Spleen (tissue), 11 donors: ENCODE results near the gene PROSER3. TPM values are rescaled to one million over a fixed set of nuclear protein-coding genes. Genes with fewer than 3 reads are reported as not detected.

Experiments used
- DNase-seq: peaks from one replicate; pipeline ENCODE4 v3.0.0-alpha.2; 2020
- H3K27ac ChIP-seq, 8 donors: fragments of 200-600 bp; sonication (generic) in 7 of 8; 1 replicate in 4 of 8; 2 replicates in 4 of 8; pipeline versions ENCODE4 v1.5.0 to v1.8.0; 2016 to 2021; ENCODE audit warnings: inconsistent platforms in 4 of 8, mild to moderate bottlenecking in 4 of 8, moderate library complexity in 1 of 8
- H3K27me3 ChIP-seq, 7 donors: fragments of 200-600 bp; sonication (generic) in 6 of 7; replicated peaks in 1 of 7; 1 replicate in 4 of 7; 2 replicates in 3 of 7; pipeline versions ENCODE4 v1.5.0 to v1.8.0; 2016 to 2021; ENCODE audit warnings: inconsistent platforms in 3 of 7, mild to moderate bottlenecking in 1 of 7
- H3K36me3 ChIP-seq, 6 donors: fragments of 200-600 bp; sonication (generic) in 5 of 6; 1 replicate in 4 of 6; 2 replicates in 2 of 6; pipeline versions ENCODE4 v1.5.0 to v1.8.0; 2016 to 2021; ENCODE audit warnings: inconsistent platforms in 2 of 6
- H3K4me1 ChIP-seq, 6 donors: fragments of 200-600 bp; sonication (generic) in 5 of 6; 1 replicate in 3 of 6; 2 replicates in 3 of 6; pipeline versions ENCODE4 v1.5.0 to v1.8.0; 2016 to 2021; ENCODE audit warnings: inconsistent platforms in 3 of 6
- H3K4me3 ChIP-seq, 8 donors: fragments of 200-600 bp; sonication (generic) in 7 of 8; 1 replicate in 4 of 8; 2 replicates in 4 of 8; pipeline versions ENCODE4 v1.5.0 to v1.8.0; 2016 to 2021; ENCODE audit warnings: inconsistent platforms in 4 of 8, mild to moderate bottlenecking in 4 of 8, moderate library complexity in 2 of 8
- H3K9me3 ChIP-seq, 8 donors: fragments of 200-600 bp; sonication (generic) in 7 of 8; 1 replicate in 4 of 8; 2 replicates in 4 of 8; pipeline versions ENCODE4 v1.5.0 to v1.8.0; 2016 to 2021; ENCODE audit warnings: inconsistent platforms in 4 of 8
- CTCF ChIP-seq, 11 experiments: fragments of 200-600 bp in 7 of 11; fragments of 450-650 bp in 4 of 11; sonication (generic) in 4 of 11; IDR thresholded peaks in 8 of 11; conservative IDR thresholded peaks in 3 of 11; 1 replicate in 7 of 11; 2 replicates in 4 of 11; pipeline versions ENCODE4 v1.4.0 to v1.8.0; 2016 to 2021; ENCODE audit warnings: antibody characterized with exemption in 11 of 11, inconsistent platforms in 4 of 11, mild to moderate bottlenecking in 1 of 11
- POLR2A ChIP-seq, 3 donors: fragments of 450-650 bp; IDR thresholded peaks; one replicate each; pipeline ENCODE4 v1.5.1; 2017; ENCODE audit warnings: antibody characterized with exemption in 3 of 3, mild to moderate bottlenecking in 1 of 3
- POLR2AphosphoS5 ChIP-seq, 3 donors: sonication (generic); formaldehyde crosslinking; IDR thresholded peaks; one replicate each; pipeline ENCODE4 v1.5.1; 2017; ENCODE audit warnings: antibody characterized with exemption in 3 of 3
- WGBS, 5 donors: extraction: QIAGEN DNeasy Blood & Tissue Kit in 3 of 5; methylation state at CpG; one replicate each; pipeline versions ENCODE4 v1.1.5 to v1.1.7; 2013 to 2018; 5-methylcytosine and 5-hydroxymethylcytosine counted together
- intact Hi-C: fragments of 100-400 bp; cut with DNase I; formaldehyde crosslinking; loops from one replicate; pipeline ENCODE4 v1.15.0; 2023; ENCODE audit warnings: low total_unique reads
- polyA plus RNA-seq, 3 donors: library from polyadenylated mRNA; stranded (reverse); fragments of 200-250 nt; gene quantifications; one replicate each; pipeline ENCODE4 v1.2.1, GENCODE V29; 2013
- total RNA-seq, 7 donors: library from RNA; depleted of rRNA in 3 of 7; stranded (reverse); fragments of >200 nt in 3 of 7; fragmentation: NEBNext Ultra II Directional in 4 of 7; extraction: Animal tissue kit (Norgen Biotek cat#: 25700) in 4 of 7; gene quantifications; one replicate each; pipeline versions ENCODE4 v1.1.0 to v1.2.1, GENCODE V29; 2016 to 2021
- donor health status: healthy with polysubstance abuse.
- donor health status: DM: no; HTN: no; CAD: no; lungs with moderate emphysema.
- donor health status: DM: no; HTN: no; CAD: no.
- donor health status: Bipolar disorder and iron deficiency.
- donor health status: healthy.
- donor health status: DM: no; HTN: no; CAD: no.
- donor health status: DM: yes; HTN: yes; CAD: no.

Gene PROSER3
- total and polyA plus RNA-seq, 10 donors = 2.0 to 25.2 (median 14.8) TPM

DNA sequence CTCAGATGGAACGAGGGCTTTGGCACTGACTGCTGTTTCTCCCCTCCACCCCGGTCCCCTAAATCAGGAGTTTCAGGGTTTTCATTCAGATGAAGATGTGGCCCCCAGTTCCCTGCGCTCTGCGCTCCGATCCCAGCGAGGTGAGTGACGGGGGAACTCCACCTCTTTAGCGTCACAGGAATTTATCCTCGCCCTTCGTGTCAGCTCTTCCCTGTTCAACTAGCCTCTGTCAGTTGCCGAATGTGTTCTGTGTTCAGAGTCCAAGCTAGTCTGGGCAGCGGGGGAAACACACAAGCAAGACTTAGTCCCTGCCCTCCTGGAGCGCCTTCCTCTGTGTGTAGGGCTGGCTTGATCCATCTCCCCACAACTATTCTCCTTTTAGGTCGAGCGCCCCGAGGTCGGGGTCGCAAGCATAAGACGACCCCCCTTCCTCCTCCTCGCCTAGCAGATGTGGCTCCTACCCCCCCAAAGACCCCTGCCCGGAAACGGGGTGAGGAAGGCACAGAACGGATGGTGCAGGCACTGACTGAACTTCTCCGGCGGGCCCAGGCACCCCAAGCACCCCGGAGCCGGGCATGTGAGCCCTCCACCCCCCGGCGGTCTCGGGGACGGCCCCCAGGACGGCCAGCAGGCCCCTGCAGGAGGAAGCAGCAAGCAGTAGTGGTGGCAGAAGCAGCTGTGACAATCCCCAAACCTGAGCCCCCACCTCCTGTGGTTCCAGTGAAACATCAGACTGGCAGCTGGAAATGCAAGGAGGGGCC lies 38.4 kb upstream of the PROSER3 start:
- peak overlapping the region in 6 of 8 donors; percentile 75 to 97 (median 88) for H3K4me3 ChIP-seq
- intact Hi-C loops = loop anchor here (10.0 kb wide), 1 partner anchor 165 kb away; no protein-coding TSS in a partner anchor
- H3K4me1 ChIP-seq = peaks cover 29 to 76% (median 41%) of the 10 kb centered on the region in 6 donors
- H3K36me3 ChIP-seq = peaks cover 0 to 53% (median 46%) of the 10 kb centered on the region in 6 donors
- no peaks in the 10 kb centered on the region for H3K27me3 ChIP-seq
- TF ChIP-seq POLR2AphosphoS5 (IDR thresholded peaks at IDR 0.05) (no peak), CTCF (IDR thresholded peaks at IDR 0.05 in 8 of 11, conservative IDR thresholded peaks at IDR 0.05 in 3 of 11) (no peak)
- 88 to 94% (median 91%) methylated on average over 25 to 32 of the region's 32 CpGs for WGBS, 5 donors
- peak overlapping the region in 1 of 8 donors; percentile 97 for H3K27ac ChIP-seq
- no peaks in the 10 kb centered on the region for H3K9me3 ChIP-seq
- DNase-seq = peak; percentile 79

- TF ChIP-seq POLR2AphosphoS5 (IDR thresholded peaks at IDR 0.05) = no peak
- no peak for TF ChIP-seq CTCF (IDR thresholded peaks at IDR 0.05 in 8 of 11, conservative IDR thresholded peaks at IDR 0.05 in 3 of 11)
- TF ChIP-seq POLR2A (IDR thresholded peaks at IDR 0.05) = no peak
- no peaks in the 10 kb centered on the region for H3K9me3 ChIP-seq
- WGBS, 5 donors = 86 to 92% (median 88%) methylated on average over 9 of the region's 9 CpGs
- H3K27ac ChIP-seq = peak overlapping the region in 1 of 8 donors; percentile 97
- intact Hi-C loops = no loop called here
- H3K36me3 ChIP-seq = peaks cover 0 to 58% (median 52%) of the 10 kb centered on the region in 6 donors
- H3K4me3 ChIP-seq = peak overlapping the region in 1 of 8 donors; percentile 87
- H3K27me3 ChIP-seq = no peaks in the 10 kb centered on the region
- DNase-seq = no peak
- H3K4me1 ChIP-seq = peaks cover 26 to 70% (median 36%) of the 10 kb centered on the region in 6 donors
Observed at GRCh38 chr19:35720163-35720524, 37.8 kb upstream of the PROSER3 start.

DNA sequence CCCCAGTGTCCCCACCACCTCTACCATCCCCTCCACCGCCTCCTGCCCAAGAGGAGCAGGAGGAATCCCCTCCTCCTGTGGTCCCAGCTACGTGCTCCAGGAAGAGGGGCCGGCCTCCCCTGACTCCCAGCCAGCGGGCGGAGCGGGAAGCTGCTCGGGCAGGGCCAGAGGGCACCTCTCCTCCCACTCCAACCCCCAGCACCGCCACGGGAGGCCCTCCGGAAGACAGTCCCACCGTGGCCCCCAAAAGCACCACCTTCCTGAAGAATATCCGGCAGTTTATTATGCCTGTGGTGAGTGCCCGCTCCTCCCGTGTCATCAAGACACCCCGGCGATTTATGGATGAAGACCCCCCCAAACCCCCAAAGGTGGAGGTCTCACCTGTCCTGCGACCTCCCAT lies 37.3 kb upstream of the PROSER3 start:
- H3K36me3 ChIP-seq = peaks cover 0 to 63% (median 57%) of the 10 kb centered on the region in 6 donors
- DNase-seq = no peak
- H3K27me3 ChIP-seq = no peaks in the 10 kb centered on the region
- intact Hi-C loops = no loop called here
- H3K4me3 ChIP-seq = no peak overlapping the region
- no peak for TF ChIP-seq CTCF (IDR thresholded peaks at IDR 0.05 in 8 of 11, conservative IDR thresholded peaks at IDR 0.05 in 3 of 11)
- TF ChIP-seq POLR2AphosphoS5 (IDR thresholded peaks at IDR 0.05) = peak in 1 of 3 donors; percentile 29
- no peak for TF ChIP-seq POLR2A (IDR thresholded peaks at IDR 0.05)
- no peaks in the 10 kb centered on the region for H3K9me3 ChIP-seq
- H3K4me1 ChIP-seq = peaks cover 21 to 65% (median 31%) of the 10 kb centered on the region in 6 donors
- 78 to 91% (median 86%) methylated on average over 15 to 17 of the region's 17 CpGs for WGBS, 5 donors
- no peak overlapping the region for H3K27ac ChIP-seq

DNA sequence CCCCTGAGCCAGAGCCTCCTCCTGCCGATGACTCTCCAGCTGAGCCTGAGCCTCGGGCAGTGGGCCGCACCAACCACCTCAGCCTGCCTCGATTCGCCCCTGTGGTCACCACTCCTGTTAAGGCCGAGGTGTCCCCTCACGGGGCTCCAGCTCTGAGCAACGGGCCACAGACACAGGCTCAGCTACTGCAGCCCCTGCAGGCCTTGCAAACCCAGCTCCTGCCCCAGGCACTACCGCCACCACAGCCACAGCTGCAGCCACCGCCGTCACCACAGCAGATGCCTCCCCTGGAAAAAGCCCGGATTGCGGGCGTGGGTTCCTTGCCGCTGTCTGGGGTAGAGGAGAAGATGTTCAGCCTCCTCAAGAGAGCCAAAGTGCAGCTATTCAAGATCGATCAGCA lies 36.6 kb upstream of the PROSER3 start:
- TF ChIP-seq POLR2A (IDR thresholded peaks at IDR 0.05) = no peak
- peak in 1 of 3 donors; percentile 56 for TF ChIP-seq POLR2AphosphoS5 (IDR thresholded peaks at IDR 0.05)
- Histone ChIP-seq H3K36me3 (peaks cover 0 to 71% (median 64%) of the 10 kb centered on the region in 6 donors), H3K9me3 (no peaks in the 10 kb centered on the region), H3K27me3 (no peaks in the 10 kb centered on the region), H3K27ac (no peak overlapping the region), H3K4me3 (no peak overlapping the region), H3K4me1 (peaks cover 14 to 58% (median 24%) of the 10 kb centered on the region in 6 donors)
- 93 to 97% (median 95%) methylated on average over 14 to 16 of the region's 16 CpGs for WGBS, 5 donors
- no peak for DNase-seq
- intact Hi-C loops = no loop called here
